ENCODE results near the gene OR10S1.

Gene OR10S1

GRCh38 chr11:123939317-123939716 lies 38.3 kb downstream of the OR10S1 start, which contains the start of gene OR4D5:
Gene OR4D5, plus strand, starts transcription at chr11:123939617. Its CDS starts 0 bp downstream, at chr11:123939617.
- Histone ChIP-seq H4K91ac (ENCODE audit: low read depth, low read length, poor library complexity) (no peak within 1 kb of the TSS), H3K9ac (ENCODE audit: low read depth, low read length, poor library complexity) (no peak within 1 kb of the TSS), H3K36me3 (replicated peaks in 1 of 2; ENCODE audit: control insufficient read depth in 2 of 2, insufficient read depth in 2 of 2, low read length in 2 of 2) (no peaks in the 10 kb centered on the region), H3K4me1 (ENCODE audit: control insufficient read depth in 2 of 2, insufficient read depth in 1 of 2, low read depth in 1 of 2, low read length in 2 of 2) (no peaks in the 10 kb centered on the region), H2BK120ac (ENCODE audit: low read depth, low read length) (no peak within 1 kb of the TSS), H3K4me2 (ENCODE audit: insufficient read depth, low read length, poor library complexity, severe bottlenecking) (no peak within 1 kb of the TSS), H3K23ac (ENCODE audit: low read depth, low read length, poor library complexity) (no peak within 1 kb of the TSS), H2BK15ac (ENCODE audit: low read length) (no peak within 1 kb of the TSS), H3K79me1 (ENCODE audit: low read depth, low read length) (no peaks in the 10 kb centered on the region), H3K18ac (ENCODE audit: low read length) (no peak within 1 kb of the TSS), H3K4me3 (ENCODE audit: low read length in 2 of 2) (no peak within 1 kb of the TSS), H3K9me3 (replicated peaks in 1 of 2; ENCODE audit: control insufficient read depth in 2 of 2, insufficient read depth in 1 of 2, low read depth in 1 of 2, low read length in 2 of 2) (no peaks in the 10 kb centered on the region), H3K27me3 (ENCODE audit: control insufficient read depth in 3 of 3, insufficient read depth in 3 of 3, low read depth in 1 of 3, low read length in 3 of 3) (no peaks in the 10 kb centered on the region), H2AFZ (ENCODE audit: low read length) (no peak within 1 kb of the TSS), H2BK12ac (ENCODE audit: low read length) (no peak within 1 kb of the TSS), H3K27ac (replicated peaks; ENCODE audit: low read length) (no peak within 1 kb of the TSS), H4K8ac (ENCODE audit: low read depth, low read length) (no peak within 1 kb of the TSS), H2BK5ac (ENCODE audit: low read length) (no peak within 1 kb of the TSS), H3K4ac (ENCODE audit: low read length) (no peak within 1 kb of the TSS), H2AK5ac (ENCODE audit: low read depth, low read length) (no peak within 1 kb of the TSS), H3K14ac (ENCODE audit: low read length) (no peak within 1 kb of the TSS)
- no peak for DNase-seq (ENCODE audit: low spot score)
- no CpG with 5 or more reads among the region's 1 CpG for WGBS, 2 donors (ENCODE audit: extremely low coverage in 2 of 2, insufficient read length in 2 of 2, insufficient replicate concordance in 1 of 2)
